Duodenal mucosa (tissue), 2 donors: Measurements from ENCODE around the gene COL3A1.

Source experiments
- H3K27ac ChIP-seq: one replicate; pipeline ENCODE4 v1.7.0; 2013; ENCODE audit warnings: low read depth, low read length
- H3K27me3 ChIP-seq, 2 donors: one replicate each; pipeline ENCODE4 v1.7.0; 2013; ENCODE audit warnings: low read length in 2 of 2, control low read depth in 1 of 2; ENCODE audit not compliant: insufficient read depth in 2 of 2, control insufficient read depth in 1 of 2
- H3K36me3 ChIP-seq, 2 donors: one replicate each; pipeline ENCODE4 v1.7.0; 2013; ENCODE audit warnings: low read length in 2 of 2, control low read depth in 1 of 2; ENCODE audit not compliant: insufficient read depth in 2 of 2, control insufficient read depth in 1 of 2
- H3K4me1 ChIP-seq, 2 donors: one replicate each; pipeline ENCODE4 v1.7.0; 2013; ENCODE audit warnings: low read length in 2 of 2, control low read depth in 1 of 2; ENCODE audit not compliant: insufficient read depth in 2 of 2, control insufficient read depth in 1 of 2
- H3K4me3 ChIP-seq, 2 donors: one replicate each; pipeline ENCODE4 v1.7.0; 2013; ENCODE audit warnings: low read length in 2 of 2, low read depth in 1 of 2
- H3K9ac ChIP-seq, 2 donors: one replicate each; pipeline ENCODE4 v1.7.0; 2013; ENCODE audit warnings: low read length in 2 of 2, low read depth in 1 of 2
- H3K9me3 ChIP-seq, 2 donors: one replicate each; pipeline ENCODE4 v1.7.0; 2013; ENCODE audit warnings: low read length in 2 of 2, control low read depth in 1 of 2; ENCODE audit not compliant: control insufficient read depth in 1 of 2

COL3A1 gene

GRCh38 chr2:188986839-188987238 lies 12.7 kb downstream of the COL3A1 start:
- no peak overlapping the region for H3K9ac ChIP-seq
- H3K9me3 ChIP-seq, result no peaks in the 10 kb centered on the region
- no peaks in the 10 kb centered on the region for H3K36me3 ChIP-seq
- no peaks in the 10 kb centered on the region for H3K4me1 ChIP-seq
- no peak overlapping the region for H3K4me3 ChIP-seq
- no peak overlapping the region for H3K27ac ChIP-seq
- H3K27me3 ChIP-seq, result no peaks in the 10 kb centered on the region

DNA sequence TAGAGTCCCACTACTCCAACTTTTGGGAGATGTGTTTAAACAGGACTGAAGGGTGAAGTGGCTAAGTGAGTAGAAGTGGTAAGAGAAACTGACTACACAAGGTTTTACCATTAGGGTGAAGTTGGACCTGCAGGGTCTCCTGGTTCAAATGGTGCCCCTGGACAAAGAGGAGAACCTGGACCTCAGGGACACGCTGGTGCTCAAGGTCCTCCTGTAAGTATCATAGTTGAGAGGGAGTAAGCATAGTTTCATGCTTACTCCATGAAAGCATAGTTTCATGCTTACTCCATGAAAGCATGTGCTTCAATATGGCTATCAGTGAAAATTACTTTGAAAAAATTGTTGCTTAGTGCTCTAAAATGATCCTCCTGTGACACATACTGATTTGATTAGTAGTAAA lies 19.1 kb downstream of the COL3A1 start:
- Histone ChIP-seq H3K27me3 (no peaks in the 10 kb centered on the region), H3K4me3 (no peak overlapping the region), H3K36me3 (peaks cover 0 to 3% of the 10 kb centered on the region in 2 donors), H3K4me1 (no peaks in the 10 kb centered on the region), H3K9me3 (no peaks in the 10 kb centered on the region), H3K27ac (no peak overlapping the region), H3K9ac (no peak overlapping the region)

DNA sequence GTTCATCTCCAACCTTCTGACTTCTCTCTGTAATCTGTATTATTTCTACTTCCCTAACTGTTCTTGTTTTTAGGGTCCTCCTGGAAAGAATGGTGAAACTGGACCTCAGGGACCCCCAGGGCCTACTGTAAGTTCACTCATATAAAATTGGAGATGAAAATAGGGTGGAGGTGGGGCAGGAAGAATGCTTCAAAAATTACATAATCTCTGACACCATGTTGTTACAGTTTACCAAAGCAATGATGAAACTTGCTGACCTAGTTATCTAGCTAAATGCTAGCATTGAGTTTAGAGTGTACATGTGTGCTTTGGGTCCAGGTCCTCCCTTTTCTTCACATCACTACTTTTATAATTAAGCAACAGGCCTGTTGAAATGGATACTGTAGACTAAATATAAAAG lies 23.1 kb downstream of the COL3A1 start:
- H3K4me1 ChIP-seq, result no peaks in the 10 kb centered on the region
- peaks cover 0 to 3% of the 10 kb centered on the region in 2 donors for H3K36me3 ChIP-seq
- no peak overlapping the region for H3K9ac ChIP-seq
- no peak overlapping the region for H3K27ac ChIP-seq
- H3K27me3 ChIP-seq, result no peaks in the 10 kb centered on the region
- H3K9me3 ChIP-seq, result no peaks in the 10 kb centered on the region
- no peak overlapping the region for H3K4me3 ChIP-seq

DNA sequence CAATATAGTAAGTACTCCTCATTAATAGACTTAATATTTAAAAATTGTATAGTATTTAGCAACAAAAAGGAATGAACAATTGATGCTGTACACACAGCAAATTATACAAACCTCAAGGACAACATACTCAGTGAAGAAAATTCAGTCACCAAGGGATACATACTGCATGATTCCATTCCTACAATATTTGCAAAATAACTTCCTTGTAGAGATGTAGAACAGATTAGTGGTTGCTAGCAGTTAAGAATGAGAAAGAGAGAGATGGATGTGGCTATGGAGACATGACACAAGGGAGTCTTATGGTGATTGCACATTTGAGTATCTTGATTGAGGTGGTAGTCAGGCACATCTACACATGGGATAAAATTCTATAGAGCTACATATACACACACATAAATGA lies 26.0 kb downstream of the COL3A1 start:
- Histone ChIP-seq H3K36me3 (peaks cover 0 to 2% of the 10 kb centered on the region in 2 donors), H3K9me3 (no peaks in the 10 kb centered on the region), H3K4me1 (no peaks in the 10 kb centered on the region), H3K9ac (no peak overlapping the region), H3K27ac (no peak overlapping the region), H3K4me3 (no peak overlapping the region), H3K27me3 (no peaks in the 10 kb centered on the region)

DNA sequence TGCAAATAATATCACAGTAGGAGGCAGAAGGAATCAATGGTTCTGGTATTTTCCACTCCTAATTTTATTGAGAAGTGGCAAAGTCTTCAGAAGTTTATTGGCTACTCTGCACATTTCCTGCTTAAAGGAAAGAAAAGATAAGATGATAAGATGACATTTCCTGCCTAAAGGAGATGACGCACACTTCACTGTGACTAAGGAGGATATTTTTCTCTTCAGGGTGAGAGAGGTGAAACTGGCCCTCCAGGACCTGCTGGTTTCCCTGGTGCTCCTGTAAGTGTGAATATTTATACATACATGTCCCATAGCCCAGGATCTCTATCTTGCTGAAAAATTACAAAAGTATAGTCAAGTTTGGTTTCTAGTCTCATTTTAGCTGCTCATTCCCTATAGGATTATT lies 27.9 kb downstream of the COL3A1 start:
- H3K9me3 ChIP-seq, result no peaks in the 10 kb centered on the region
- no peak overlapping the region for H3K27ac ChIP-seq
- no peaks in the 10 kb centered on the region for H3K27me3 ChIP-seq
- no peak overlapping the region for H3K9ac ChIP-seq
- peaks cover 0 to 2% of the 10 kb centered on the region in 2 donors for H3K36me3 ChIP-seq
- H3K4me1 ChIP-seq, result no peaks in the 10 kb centered on the region
- H3K4me3 ChIP-seq, result no peak overlapping the region

GRCh38 chr2:189008555-189009262 lies 34.5 kb downstream of the COL3A1 start:
- H3K36me3 ChIP-seq, result peaks cover 0 to 2% of the 10 kb centered on the region in 2 donors
- no peaks in the 10 kb centered on the region for H3K9me3 ChIP-seq
- no peaks in the 10 kb centered on the region for H3K27me3 ChIP-seq
- H3K9ac ChIP-seq, result no peak overlapping the region
- no peak overlapping the region for H3K27ac ChIP-seq
- H3K4me1 ChIP-seq, result no peaks in the 10 kb centered on the region
- no peak overlapping the region for H3K4me3 ChIP-seq

- no peaks in the 10 kb centered on the region for H3K4me1 ChIP-seq
- H3K27ac ChIP-seq, result no peak overlapping the region
- no peaks in the 10 kb centered on the region for H3K36me3 ChIP-seq
- H3K9ac ChIP-seq, result no peak overlapping the region
- no peak overlapping the region for H3K4me3 ChIP-seq
- no peaks in the 10 kb centered on the region for H3K9me3 ChIP-seq
- H3K27me3 ChIP-seq, result no peaks in the 10 kb centered on the region
Observed at GRCh38 chr2:189010536-189010935, 36.4 kb downstream of the COL3A1 start.

DNA sequence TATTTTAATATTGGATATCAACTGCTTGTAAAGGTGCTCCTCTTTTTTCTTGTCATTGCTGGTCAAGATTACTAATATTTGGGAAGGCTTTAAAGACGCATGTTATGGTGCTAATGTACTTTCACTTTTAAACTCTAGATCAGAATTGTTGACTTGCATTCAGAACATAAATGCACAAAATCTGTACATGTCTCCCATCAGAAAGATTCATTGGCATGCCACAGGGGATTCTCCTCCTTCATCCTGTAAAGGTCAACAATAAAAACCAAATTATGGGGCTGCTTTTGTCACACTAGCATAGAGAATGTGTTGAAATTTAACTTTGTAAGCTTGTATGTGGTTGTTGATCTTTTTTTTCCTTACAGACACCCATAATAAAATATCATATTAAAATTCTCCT lies 38.2 kb downstream of the COL3A1 start:
- Histone ChIP-seq H3K4me3 (no peak overlapping the region), H3K9ac (no peak overlapping the region), H3K27ac (no peak overlapping the region), H3K4me1 (no peaks in the 10 kb centered on the region), H3K9me3 (no peaks in the 10 kb centered on the region), H3K27me3 (no peaks in the 10 kb centered on the region), H3K36me3 (no peaks in the 10 kb centered on the region)

- H3K27me3 ChIP-seq, result no peaks in the 10 kb centered on the region
- H3K36me3 ChIP-seq, result no peaks in the 10 kb centered on the region
- no peaks in the 10 kb centered on the region for H3K9me3 ChIP-seq
- H3K9ac ChIP-seq, result no peak overlapping the region
- no peak overlapping the region for H3K4me3 ChIP-seq
- H3K4me1 ChIP-seq, result no peaks in the 10 kb centered on the region
- no peak overlapping the region for H3K27ac ChIP-seq
Observed at GRCh38 chr2:189013031-189013430, 38.9 kb downstream of the COL3A1 start.

GRCh38 chr2:189013671-189014448 lies 39.7 kb downstream of the COL3A1 start:
- H3K27me3 ChIP-seq, result no peaks in the 10 kb centered on the region
- no peaks in the 10 kb centered on the region for H3K4me1 ChIP-seq
- H3K27ac ChIP-seq, result no peak overlapping the region
- H3K4me3 ChIP-seq, result no peak overlapping the region
- no peaks in the 10 kb centered on the region for H3K9me3 ChIP-seq
- no peaks in the 10 kb centered on the region for H3K36me3 ChIP-seq
- H3K9ac ChIP-seq, result no peak overlapping the region
